ENCODE measurements around the gene EIF6.

- no peak for TF ChIP-seq POLR2A (IDR thresholded peaks at IDR 0.05)
- TF ChIP-seq, protein P1, sequence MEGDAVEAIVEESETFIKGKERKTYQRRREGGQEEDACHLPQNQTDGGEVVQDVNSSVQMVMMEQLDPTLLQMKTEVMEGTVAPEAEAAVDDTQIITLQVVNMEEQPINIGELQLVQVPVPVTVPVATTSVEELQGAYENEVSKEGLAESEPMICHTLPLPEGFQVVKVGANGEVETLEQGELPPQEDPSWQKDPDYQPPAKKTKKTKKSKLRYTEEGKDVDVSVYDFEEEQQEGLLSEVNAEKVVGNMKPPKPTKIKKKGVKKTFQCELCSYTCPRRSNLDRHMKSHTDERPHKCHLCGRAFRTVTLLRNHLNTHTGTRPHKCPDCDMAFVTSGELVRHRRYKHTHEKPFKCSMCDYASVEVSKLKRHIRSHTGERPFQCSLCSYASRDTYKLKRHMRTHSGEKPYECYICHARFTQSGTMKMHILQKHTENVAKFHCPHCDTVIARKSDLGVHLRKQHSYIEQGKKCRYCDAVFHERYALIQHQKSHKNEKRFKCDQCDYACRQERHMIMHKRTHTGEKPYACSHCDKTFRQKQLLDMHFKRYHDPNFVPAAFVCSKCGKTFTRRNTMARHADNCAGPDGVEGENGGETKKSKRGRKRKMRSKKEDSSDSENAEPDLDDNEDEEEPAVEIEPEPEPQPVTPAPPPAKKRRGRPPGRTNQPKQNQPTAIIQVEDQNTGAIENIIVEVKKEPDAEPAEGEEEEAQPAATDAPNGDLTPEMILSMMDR (IDR thresholded peaks at IDR 0.05) = no peak
- no peak for TF ChIP-seq POLR2AphosphoS5 (IDR thresholded peaks at IDR 0.05; ENCODE audit: insufficient read depth in 1 of 2, low read depth in 1 of 2)
Observed at GRCh38 chr20:35264755-35265154, 19.8 kb downstream of the EIF6 start.
